GM23248 (cell line): Measurements from ENCODE around the gene B4GAT1. TPM values are rescaled to one million over a fixed set of nuclear protein-coding genes. Genes with fewer than 3 reads are reported as not detected.

ENCODE experiments used
- DNase-seq: peaks from one replicate; pipeline ENCODE4 v3.0.0-alpha.2; 2015
- H2AFZ ChIP-seq: fragments of 200-600 bp; sonication (generic); 2 replicates; pipeline ENCODE4 v1.6.1; 2016; ENCODE audit warnings: antibody characterized with exemption
- H3F3A ChIP-seq: fragments of 200-600 bp; sonication (generic); 2 replicates; pipeline ENCODE4 v1.6.1; 2016; ENCODE audit warnings: mild to moderate bottlenecking, antibody characterized with exemption, mixed run types; ENCODE audit not compliant: insufficient read depth
- H3K27ac ChIP-seq: fragments of 200-600 bp; sonication (generic); 2 replicates; pipeline ENCODE4 v1.5.1; 2016; ENCODE audit warnings: mild to moderate bottlenecking
- H3K27me3 ChIP-seq: fragments of 200-600 bp; sonication (generic); replicated peaks from 2 replicates; pipeline ENCODE4 v1.6.1; 2016; ENCODE audit warnings: mild to moderate bottlenecking; ENCODE audit not compliant: insufficient read depth
- H3K36me3 ChIP-seq: fragments of 200-600 bp; sonication (generic); 2 replicates; pipeline ENCODE4 v1.6.1; 2016; ENCODE audit warnings: low read depth, mild to moderate bottlenecking
- H3K4me1 ChIP-seq: fragments of 200-600 bp; sonication (generic); 2 replicates; pipeline ENCODE4 v1.6.1; 2016; ENCODE audit warnings: mild to moderate bottlenecking; ENCODE audit not compliant: insufficient read depth
- H3K4me2 ChIP-seq: fragments of 200-600 bp; sonication (generic); one replicate; pipeline ENCODE4 v1.6.1; 2016; ENCODE audit warnings: mild to moderate bottlenecking; ENCODE audit not compliant: unreplicated experiment
- H3K4me3 ChIP-seq: fragments of 200-600 bp; sonication (generic); 2 replicates; pipeline ENCODE4 v1.5.1; 2016; ENCODE audit warnings: mild to moderate bottlenecking
- H3K79me2 ChIP-seq: fragments of 200-600 bp; sonication (generic); 2 replicates; pipeline ENCODE4 v1.6.1; 2016; ENCODE audit warnings: mild to moderate bottlenecking; ENCODE audit not compliant: insufficient read depth
- H3K9ac ChIP-seq: fragments of 200-600 bp; sonication (generic); 2 replicates; pipeline ENCODE4 v1.6.1; 2016; ENCODE audit warnings: mild to moderate bottlenecking
- H3K9me2 ChIP-seq: fragments of 200-600 bp; sonication (generic); 2 replicates; pipeline ENCODE4 v1.6.1; 2016; ENCODE audit warnings: mixed run types, mild to moderate bottlenecking, moderate library complexity; ENCODE audit not compliant: insufficient read depth
- H3K9me3 ChIP-seq: fragments of 200-600 bp; sonication (generic); one replicate; pipeline ENCODE4 v1.6.1; 2017; ENCODE audit warnings: low read depth
- H4K20me1 ChIP-seq: fragments of 200-600 bp; sonication (generic); 2 replicates; pipeline ENCODE4 v1.6.0; 2016; ENCODE audit not compliant: insufficient read depth
- EZH2 ChIP-seq: fragments of 200-600 bp; sonication (generic); IDR thresholded peaks from 2 replicates; pipeline ENCODE4 v1.6.1; 2018; ENCODE audit warnings: antibody characterized with exemption, mild to moderate bottlenecking; ENCODE audit not compliant: insufficient read depth, poor library complexity, severe bottlenecking
- EZH2phosphoT487 ChIP-seq: fragments of 200-600 bp; sonication (generic); IDR thresholded peaks from 2 replicates; pipeline ENCODE4 v1.6.1; 2018; ENCODE audit warnings: antibody characterized with exemption, moderate library complexity, mild to moderate bottlenecking, low read depth; ENCODE audit not compliant: insufficient read depth
- WGBS, 2 experiments: methylation state at CpG; one replicate each; pipeline ENCODE4 v1.1.6; 2015 to 2017; ENCODE audit warnings: low lambda C conversion rate in 2 of 2, low coverage in 1 of 2; ENCODE audit errors: missing lambda C conversion rate in 2 of 2; 5-methylcytosine and 5-hydroxymethylcytosine counted together
- in situ Hi-C: fragments of 300-500 bp; cut with MboI; formaldehyde crosslinking; loops from 2 replicates; pipeline ENCODE4 v1.15.0; 2020
- polyA plus RNA-seq: library from polyadenylated mRNA; unstranded; fragments of >200 nt; fragmentation: Nextera tagmentation; extraction: Ambion mirVana; gene quantifications from 2 replicates; pipeline ENCODE4 v1.2.1, GENCODE V29; 2016
- total RNA-seq: library from RNA; depleted of rRNA; stranded (reverse); fragments of >200 nt; shearing (Covaris generic); gene quantifications from 2 replicates; pipeline ENCODE4 v1.2.3, GENCODE V29; 2014

Gene B4GAT1
- total and polyA plus RNA-seq, 2 experiments from 2014 or later = 23.9 to 32.0 TPM

DNA sequence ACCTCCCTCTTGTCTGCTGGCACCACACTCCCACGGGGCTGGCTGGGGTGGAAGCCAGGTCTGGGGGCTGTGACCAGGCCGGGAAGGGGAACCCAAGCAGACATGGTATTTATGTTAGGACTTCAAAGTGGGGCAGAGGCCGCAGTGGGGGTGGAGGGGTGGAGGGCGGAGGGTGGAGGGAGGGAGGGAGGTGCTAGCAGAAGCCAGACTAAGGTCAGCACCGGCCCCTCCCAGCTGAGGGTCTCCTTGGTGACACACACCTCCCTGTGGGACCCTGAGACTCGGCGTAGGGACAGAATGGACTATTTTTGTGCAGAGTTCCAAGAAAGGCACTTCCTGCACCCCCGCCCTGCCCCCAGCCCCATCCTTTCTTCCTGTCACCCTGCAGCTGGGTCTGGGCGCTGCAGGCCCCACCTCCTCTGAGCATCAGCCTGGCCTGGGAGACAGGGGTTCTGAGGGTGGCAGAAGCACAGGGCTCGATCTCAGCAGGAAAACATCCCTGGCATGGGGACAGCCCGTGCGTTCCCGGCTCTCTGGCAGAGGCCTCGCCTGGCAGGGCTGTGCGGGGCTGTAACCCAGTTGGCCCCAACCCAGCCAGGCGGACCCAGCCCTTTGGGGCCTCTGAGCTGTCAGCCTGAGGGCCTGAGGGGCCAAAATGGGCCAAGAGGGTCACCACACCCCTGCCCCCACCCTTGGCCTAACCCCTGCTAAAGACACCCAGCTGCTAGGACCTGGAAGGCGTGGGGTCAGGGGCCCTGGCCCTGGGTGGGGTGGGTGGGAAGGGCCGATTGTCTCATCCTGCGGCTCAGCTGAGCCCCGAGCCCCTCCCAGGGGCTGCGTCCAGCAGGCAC, 20.9 kb downstream of the B4GAT1 start:
- Histone ChIP-seq H3K36me3 (no peaks in the 10 kb centered on the region; the same call in 1 of the 2 replicates), H3K9ac (peak overlapping the region; percentile 76), H3K27ac (peak overlapping the region; percentile 95), H3K4me1 (peaks cover 57% of the 10 kb centered on the region), H3K9me3 (no peaks in the 10 kb centered on the region), H3K9me2 (no peaks in the 10 kb centered on the region), H3K79me2 (no peaks in the 10 kb centered on the region), H3K4me3 (0 out of 2 replicates have a peak overlapping the region, but pooled peaks have one; percentile 9), H3K4me2 (peak overlapping the region; percentile 68), H3K27me3 (no peaks in the 10 kb centered on the region), H4K20me1 (no peaks in the 10 kb centered on the region), H3F3A (peaks cover 56% of the 10 kb centered on the region), H2AFZ (no peak overlapping the region)
- in situ Hi-C loops = no loop called here
- peak; percentile 81 for DNase-seq
- TF ChIP-seq EZH2 (no peak), EZH2phosphoT487 (no peak)
- WGBS, 2 experiments = 2% methylated on average over 13 to 14 of the region's 21 CpGs

- Histone ChIP-seq H4K20me1 (no peaks in the 10 kb centered on the region), H3K9me2 (no peaks in the 10 kb centered on the region), H3K9me3 (no peaks in the 10 kb centered on the region), H3K4me2 (no peak overlapping the region), H3K36me3 (no peaks in the 10 kb centered on the region), H3K4me3 (no peak overlapping the region), H2AFZ (no peak overlapping the region), H3K79me2 (no peaks in the 10 kb centered on the region), H3K27me3 (no peaks in the 10 kb centered on the region), H3F3A (peaks cover 46% of the 10 kb centered on the region), H3K4me1 (peaks cover 57% of the 10 kb centered on the region), H3K9ac (0 out of 2 replicates have a peak overlapping the region, but pooled peaks have one; percentile 44), H3K27ac (peak overlapping the region; percentile 73)
- 56 to 57% methylated on average over 8 of the region's 8 CpGs for WGBS, 2 experiments
- in situ Hi-C loops = no loop called here
- DNase-seq = peak; percentile 38
- no peak for TF ChIP-seq EZH2phosphoT487
- TF ChIP-seq EZH2 = no peak
These were observed 22.2 kb downstream of the B4GAT1 start for GRCh38 chr11:66325263-66325671.

DNA sequence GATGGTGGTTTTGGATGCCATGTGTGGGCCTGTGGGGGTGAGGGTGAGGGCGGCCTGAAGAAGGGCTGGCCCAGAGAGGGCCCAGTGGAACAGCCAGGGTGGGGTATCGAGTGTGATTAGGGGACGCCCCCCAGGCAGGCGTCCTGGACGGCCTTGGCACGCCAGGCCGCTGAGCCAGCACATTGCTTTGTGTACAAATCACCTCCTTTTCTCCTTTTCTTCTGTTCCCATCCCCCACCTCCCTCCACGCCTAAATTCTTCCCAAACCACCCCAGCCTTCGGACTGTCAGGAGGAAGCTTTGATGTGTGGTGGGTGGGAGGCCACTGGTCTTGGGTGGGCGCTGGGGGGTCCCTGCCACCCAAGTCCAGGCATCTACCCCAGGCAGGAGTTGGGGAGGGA, 22.8 kb downstream of the B4GAT1 start:
- 1 to 7% methylated on average over 10 of the region's 10 CpGs for WGBS, 2 experiments
- peak; percentile 77 for DNase-seq
- Histone ChIP-seq H3K4me3 (no peak overlapping the region), H2AFZ (0 out of 2 replicates have a peak overlapping the region, but pooled peaks have one; percentile 33), H4K20me1 (no peaks in the 10 kb centered on the region), H3K27me3 (no peaks in the 10 kb centered on the region), H3K27ac (peak overlapping the region; percentile 73), H3K9ac (peak overlapping the region; percentile 44), H3K9me3 (no peaks in the 10 kb centered on the region), H3K4me1 (peaks cover 57% of the 10 kb centered on the region), H3K36me3 (no peaks in the 10 kb centered on the region), H3K4me2 (no peak overlapping the region), H3K79me2 (no peaks in the 10 kb centered on the region), H3K9me2 (no peaks in the 10 kb centered on the region), H3F3A (peaks cover 40% of the 10 kb centered on the region)
- in situ Hi-C loops = no loop called here
- TF ChIP-seq EZH2phosphoT487 (no peak), EZH2 (no peak)

- Histone ChIP-seq H3K9me2 (no peaks in the 10 kb centered on the region), H3K27ac (no peak overlapping the region), H3K36me3 (no peaks in the 10 kb centered on the region), H3K79me2 (no peaks in the 10 kb centered on the region), H3K9ac (no peak overlapping the region), H3K4me2 (no peak overlapping the region), H2AFZ (no peak overlapping the region), H3F3A (peaks cover 36% of the 10 kb centered on the region), H3K9me3 (no peaks in the 10 kb centered on the region), H4K20me1 (no peaks in the 10 kb centered on the region), H3K4me1 (peaks cover 57% of the 10 kb centered on the region), H3K27me3 (no peaks in the 10 kb centered on the region), H3K4me3 (no peak overlapping the region)
- DNase-seq = no peak
- 100% methylated on average over 1 of the region's 1 CpG for WGBS, 2 experiments
- no peak for TF ChIP-seq EZH2phosphoT487
- in situ Hi-C loops = no loop called here
These were observed 23.7 kb downstream of the B4GAT1 start for GRCh38 chr11:66323684-66324083.
